GM19455 (cell line): ENCODE data around the gene ARHGEF2.

Experiments used
- ATAC-seq: cut with Tn5 transposase; IDR thresholded peaks from one replicate; pipeline ENCODE4 v1.9.1; 2021; ENCODE audit not compliant: unreplicated experiment

Gene ARHGEF2

DNA sequence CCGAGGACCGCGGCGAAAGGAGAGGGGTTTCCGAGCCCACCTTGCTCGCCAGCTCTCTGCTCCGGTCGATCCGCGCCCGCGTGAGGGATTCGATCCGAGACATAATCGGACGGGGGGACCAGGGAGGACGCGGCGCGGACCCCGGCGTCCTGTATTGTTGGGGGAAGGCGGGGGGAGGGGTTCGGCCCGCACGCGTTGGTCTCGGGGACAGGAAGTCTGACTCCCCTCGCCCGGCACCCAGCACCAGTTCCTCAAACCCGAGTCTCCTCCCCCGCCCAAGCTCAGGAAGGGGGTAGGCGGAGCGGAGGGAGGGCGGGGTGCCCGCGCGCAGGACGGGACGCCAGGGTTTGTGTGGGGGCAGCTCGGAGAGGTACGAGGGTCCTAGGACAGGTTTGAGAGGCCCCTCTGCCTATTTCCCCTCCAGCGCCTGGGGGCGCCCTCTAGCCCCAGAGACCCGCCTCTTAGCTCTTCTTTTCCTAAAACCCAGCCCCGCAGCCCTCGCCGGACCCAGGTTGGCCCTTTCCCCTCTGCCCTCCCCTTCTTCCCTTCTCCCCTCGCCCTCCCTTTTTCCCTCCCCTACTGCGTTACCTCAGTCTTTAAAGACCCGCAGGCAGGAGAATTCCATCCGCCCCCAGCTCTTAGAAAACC, at the start of gene ARHGEF2:
ARHGEF2 (minus strand) TSS at position 223 of the 648 bp plus-strand sequence; CDS start at position 103, 120 bp downstream.
- ATAC-seq = peak; percentile 57

DNA sequence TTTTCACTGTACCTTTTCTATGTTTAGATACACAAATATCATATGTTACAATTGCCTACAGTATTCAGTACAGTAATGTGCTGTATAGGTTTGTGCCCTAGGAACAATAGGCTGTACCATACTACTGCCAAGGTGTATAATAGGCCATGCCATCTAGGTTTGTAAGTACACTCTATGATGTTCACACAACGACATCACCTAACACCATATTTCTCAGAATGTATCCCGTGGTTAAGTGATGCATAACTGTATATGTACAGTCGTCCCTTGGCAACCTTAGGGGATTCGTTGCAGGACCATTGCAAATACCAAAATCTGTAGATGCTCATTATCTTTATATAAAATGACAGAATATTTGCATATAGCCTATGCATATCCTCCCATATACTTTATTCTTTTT, 48.2 kb upstream of the ARHGEF2 start:
- no peak for ATAC-seq

DNA sequence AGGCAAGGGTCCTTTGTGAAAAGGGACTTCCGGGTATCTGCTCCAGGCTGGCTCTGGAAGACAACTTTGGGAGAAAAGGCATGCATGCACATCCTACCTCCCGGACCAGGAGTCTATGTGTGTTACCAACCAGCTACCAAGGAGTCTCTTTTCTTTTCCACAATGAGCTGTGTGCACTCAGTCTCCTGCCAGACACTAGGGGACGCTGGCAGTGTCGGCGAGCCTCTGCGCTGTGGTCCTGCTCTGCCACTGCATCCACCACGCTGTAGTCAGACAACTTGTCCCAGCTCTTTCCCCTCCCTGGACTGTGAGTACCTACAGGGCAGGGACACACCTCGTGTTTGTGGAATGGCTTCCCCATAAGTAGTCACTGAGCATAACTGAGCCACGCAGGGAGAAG, 47.5 kb upstream of the ARHGEF2 start:
- no peak for ATAC-seq

DNA sequence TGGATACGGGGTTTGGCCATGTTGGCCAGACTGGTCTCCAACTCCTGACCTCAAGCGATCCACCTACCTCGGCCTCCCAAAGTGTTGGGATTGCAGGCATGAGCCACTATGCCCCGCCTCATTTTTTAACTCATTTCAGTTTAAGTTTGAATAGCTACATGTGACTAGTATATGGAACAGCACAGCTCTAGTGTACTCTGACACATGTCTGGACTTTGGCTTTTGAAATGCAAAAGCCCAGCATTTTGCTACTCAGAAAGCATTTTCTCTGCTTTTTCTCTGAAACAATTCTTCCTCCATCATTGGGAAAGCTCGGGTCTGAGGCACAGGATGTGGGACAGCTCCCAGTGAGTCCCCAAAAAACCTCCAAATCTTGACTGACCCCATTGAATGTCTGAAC, 46.5 kb upstream of the ARHGEF2 start:
- ATAC-seq = no peak

DNA sequence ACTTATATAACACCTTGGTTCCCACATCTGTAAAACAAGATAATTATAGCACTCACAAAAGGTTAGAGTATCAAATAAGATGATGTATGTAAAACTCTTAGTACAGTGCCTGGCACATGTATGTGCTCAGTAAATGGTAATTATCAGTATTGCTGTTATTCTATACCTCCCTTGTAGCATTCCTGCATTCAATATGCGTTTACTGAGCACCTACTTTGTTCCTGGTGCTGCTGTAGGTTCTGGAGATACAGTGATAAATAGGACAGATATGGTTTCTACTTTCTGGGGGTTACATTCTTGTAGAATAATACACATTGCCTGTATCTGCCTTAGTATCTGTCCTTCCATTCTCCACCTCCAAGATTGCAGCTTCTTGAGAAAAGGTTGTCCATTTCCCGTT, 43.6 kb upstream of the ARHGEF2 start:
- no peak for ATAC-seq

DNA sequence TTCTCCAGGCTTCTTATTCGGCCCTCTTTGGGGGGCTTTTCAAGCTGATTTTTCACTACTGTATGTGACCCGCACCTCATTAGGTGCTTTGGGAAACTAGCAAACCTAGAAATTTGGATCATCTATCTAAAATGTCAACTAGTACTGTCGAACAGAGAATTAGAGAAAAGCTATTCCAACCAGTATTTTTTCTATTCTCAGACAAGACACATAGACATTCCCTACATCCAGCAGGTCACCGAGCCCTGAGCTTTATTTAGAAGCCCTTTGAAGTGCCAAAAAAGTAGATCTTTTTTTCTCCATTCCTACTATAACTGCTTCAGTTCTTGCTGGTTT, 42.7 kb upstream of the ARHGEF2 start:
- no peak for ATAC-seq

DNA sequence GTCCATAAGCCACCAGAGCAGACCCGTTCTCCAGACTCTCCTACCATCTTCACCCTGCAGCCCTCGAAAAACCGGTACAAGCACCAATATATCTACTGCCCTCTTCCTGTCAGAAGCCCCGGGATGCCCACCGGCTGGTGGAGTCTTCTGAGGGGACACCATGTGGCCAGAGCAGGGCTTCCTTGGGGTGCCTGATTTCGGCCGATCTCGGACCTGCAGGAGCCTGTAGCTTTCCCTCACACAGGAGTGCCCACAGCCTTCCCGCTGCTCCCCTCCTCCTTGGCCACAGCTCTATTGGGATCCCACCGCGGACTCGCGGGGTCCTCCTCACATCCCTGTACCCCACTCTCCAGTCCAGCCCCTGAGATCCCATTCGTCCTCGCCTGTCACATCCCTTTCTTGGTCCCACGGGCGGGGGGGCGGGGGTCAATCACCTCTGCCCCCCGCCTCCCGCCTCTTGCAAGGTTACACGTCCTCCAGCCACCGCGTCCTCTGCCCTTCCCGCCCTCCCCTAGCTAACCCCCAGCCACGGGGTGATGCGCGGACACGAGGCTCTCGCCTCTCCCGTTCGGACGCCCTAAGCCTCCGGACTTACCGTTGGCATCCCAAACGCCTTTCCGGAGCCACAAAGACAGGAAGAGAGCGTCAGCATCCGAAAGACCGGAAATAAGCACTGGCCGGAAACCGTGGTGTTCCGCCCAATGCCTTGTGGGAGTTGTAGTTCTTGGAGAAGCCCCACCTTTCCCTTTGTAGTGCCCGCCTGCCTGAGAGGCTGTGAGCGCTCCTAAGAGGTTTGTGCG, 42.1 kb upstream of the ARHGEF2 start, which contains the start of gene SSR2:
SSR2 (minus strand) TSS at position 659 of the 800 bp plus-strand sequence. CDS start 784 bp downstream, outside the sequence.
- ATAC-seq = peak; percentile 99

DNA sequence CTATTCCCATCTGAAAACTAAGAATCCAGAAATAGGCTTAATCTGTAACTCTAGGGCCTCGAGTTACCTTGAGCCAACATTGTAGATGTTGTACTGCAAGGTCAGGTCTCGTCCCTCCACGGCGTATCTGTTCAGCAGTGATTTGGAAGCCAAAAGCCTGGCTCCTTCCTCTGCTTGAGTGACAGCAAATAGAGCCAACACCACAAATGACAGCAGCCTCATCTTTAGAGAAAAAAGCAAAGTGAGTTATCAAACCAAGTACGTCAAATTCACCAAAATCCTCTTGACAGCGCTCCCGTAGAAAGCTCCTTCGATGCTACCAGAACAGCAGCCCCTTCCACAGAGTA, 41.6 kb upstream of the ARHGEF2 start:
- no peak for ATAC-seq

DNA sequence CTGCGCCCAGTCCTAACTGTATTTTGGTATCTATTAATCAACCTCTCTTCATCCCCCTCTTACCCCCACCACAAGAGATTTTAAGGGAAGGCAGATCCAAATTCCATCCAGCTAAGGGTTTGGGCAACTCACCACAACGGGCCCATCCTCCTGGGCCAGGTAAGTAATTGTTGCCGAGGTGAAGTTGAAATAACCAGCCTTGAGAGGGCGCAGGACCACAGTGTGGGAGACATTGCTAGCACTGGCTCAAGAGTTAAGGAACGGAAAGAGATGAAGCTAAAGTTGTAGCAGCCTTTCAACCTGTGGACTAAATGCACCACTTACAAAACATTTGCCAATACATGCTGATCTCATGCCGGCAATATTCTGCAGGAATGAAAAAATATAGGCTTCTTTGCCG, 36.5 kb upstream of the ARHGEF2 start:
- ATAC-seq = no peak

DNA sequence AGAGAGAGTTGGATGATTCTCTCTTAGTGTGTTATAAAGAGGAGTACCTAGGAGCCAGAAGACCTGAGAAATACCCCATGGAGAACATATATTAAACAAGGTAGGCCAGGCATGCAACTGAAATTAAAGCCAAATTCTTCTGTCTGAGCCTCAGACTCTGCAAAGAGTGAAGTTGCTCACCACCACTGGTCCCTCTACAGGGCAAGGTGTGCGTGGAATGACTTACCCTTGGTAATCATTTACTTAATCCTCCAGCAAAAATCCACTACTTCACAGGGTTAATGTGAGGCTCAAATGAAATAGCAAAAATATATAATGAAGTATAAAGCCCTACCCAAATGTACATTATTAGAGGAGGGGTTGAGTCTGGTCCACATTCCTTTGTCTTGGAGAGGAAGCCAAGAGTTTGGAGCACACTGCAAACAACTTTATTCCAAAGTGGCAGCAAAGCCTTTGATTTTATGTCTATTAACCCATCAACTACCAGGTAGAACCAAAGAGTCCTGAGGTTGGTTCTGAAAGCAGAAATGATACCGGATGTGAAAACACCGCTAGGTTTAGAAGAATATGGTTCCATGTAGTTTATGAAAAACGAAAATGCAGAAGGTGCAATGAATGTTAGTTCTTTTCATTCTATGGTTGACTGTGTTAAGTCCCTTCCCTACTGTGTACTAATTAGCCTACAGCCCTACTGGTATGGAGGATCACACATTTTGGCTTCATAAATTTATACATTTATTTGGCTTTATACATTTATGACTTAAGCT, 33.9 kb upstream of the ARHGEF2 start:
- ATAC-seq = peak; percentile 73

DNA sequence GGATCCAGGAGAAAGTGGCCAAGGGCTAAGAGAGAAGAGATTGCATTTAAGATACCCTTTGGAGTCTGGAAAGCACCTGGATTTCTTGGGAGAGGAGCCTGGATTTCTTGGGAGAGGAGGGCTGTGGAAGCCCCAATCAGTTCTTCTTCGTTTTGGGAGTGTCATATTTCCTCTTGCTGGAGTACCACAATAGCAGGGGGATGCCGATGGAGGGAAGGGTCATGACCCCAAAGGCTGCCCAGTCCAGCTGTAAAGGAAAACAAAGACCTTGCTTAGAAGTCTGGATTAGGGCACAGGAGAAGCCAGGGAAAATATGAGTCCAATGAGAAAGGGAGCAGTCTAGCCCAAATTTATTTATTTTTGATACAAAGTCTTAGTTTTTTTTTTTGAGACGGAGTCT, 31.1 kb upstream of the ARHGEF2 start:
- no peak for ATAC-seq

DNA sequence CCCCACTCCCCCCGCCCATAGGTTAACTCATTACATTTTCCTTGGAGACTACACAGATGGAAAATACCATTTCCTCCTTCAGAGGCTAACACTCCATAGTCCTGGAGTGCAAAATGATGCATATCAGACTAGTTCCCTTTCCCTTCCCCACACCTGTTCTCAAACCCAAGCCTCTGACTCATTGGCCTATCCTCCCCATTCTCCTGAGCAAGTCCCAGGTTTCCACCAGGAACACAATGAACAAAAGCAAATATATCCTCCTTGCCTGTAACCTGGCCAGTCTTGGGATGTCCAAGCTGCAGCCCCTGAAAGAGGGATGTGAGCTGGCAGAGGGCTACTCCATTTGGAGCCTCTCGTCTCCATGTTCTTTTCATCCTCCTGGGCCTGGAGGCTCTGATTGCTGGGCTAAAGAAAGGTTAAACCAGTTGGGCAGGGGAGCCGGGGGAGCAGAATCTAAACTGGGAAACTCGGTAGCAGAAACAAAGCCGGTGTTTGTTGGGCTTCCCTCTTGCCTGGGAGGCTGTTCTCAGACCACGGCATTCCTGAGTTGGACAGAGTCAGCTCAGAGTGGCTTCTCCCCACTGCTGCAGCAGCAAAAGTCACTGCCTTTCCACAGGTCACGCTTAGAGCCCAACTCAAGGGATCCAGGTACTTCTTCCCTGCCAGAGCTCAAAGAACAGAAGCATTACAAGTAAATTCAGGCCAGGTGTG, 28.5 kb upstream of the ARHGEF2 start:
- no peak for ATAC-seq

DNA sequence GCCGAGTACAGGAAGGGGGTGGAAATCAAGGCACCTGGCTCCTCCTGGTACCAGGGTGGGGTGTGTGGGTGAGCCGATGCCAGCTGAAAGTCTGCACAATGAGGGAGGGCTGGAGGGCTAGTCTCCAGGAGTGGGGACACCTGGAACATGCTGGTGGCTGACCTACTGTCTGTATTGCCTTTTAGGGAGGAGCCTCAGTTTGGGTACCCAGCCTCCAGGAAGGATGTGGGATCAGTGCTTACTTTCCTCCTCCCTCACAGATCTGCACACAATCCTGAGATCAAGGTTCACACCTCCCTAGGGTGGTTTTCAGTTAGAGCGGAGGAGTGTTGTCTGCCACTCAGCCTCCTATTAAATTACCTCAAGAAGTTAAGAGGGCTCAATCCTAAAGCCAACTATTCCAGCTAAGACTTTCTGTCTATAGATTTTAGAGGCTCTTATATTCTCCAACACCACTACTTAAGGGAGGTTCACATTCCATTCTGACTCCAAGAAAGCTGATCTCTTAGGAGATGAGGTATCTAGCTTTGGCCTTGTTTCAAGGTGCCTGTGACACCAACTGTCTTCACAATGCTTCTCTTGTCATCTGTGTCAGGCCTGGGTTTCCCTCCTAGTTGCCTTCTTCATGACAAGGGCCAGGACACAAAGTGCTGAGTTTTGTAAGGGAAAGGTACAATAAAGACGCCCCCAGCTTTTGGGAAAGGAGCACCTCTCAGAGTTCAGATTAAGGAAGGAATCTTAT, 26.7 kb upstream of the ARHGEF2 start:
- no peak for ATAC-seq

DNA sequence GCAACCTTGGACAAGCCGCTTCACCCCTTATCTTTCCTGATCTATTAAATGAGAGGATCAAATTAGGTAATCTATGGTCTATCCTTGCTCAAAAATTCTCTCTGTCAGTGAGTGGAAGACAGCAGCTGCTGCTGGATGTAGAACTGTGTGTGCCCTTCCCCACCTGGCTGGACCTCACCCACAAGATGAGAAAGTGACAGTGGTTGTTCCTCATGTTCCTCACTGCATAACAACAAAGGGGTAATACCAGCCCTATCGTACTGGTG, 25.5 kb upstream of the ARHGEF2 start:
- no peak for ATAC-seq

DNA sequence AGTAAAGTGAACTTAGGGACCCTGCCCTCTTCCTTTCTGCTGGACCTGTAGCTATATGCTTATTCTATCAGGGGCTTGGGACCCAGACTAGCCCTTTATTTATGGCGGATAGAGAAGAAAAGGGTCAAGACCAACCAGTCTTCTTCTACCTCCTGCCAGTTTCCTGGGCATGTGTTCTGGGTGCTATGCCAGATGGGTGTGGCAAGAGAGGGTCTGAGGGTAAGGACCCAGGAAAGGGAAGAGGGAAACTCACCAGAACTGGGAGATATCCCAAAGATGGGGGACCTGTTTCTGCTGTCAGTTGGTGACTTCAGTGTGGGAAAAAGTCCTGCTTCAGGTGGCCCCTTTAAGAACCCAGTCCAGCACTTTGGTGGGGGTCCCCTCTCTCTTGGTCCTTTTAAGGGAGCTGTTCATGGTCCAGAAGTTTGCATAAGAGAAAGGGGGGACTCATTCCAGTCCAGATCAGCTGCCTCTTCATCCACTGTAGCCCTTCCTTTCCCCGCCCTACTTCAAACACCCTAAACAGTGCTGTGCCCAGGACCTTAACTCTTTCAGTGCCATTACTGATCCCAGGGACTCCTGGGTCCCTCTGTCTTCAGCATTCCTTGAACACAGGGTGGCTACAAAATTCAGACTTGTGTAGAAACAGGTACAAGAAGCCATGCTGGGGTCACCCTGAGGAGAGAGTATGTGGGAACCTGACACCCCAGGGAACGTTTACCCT, 24.0 kb upstream of the ARHGEF2 start:
- no peak for ATAC-seq

DNA sequence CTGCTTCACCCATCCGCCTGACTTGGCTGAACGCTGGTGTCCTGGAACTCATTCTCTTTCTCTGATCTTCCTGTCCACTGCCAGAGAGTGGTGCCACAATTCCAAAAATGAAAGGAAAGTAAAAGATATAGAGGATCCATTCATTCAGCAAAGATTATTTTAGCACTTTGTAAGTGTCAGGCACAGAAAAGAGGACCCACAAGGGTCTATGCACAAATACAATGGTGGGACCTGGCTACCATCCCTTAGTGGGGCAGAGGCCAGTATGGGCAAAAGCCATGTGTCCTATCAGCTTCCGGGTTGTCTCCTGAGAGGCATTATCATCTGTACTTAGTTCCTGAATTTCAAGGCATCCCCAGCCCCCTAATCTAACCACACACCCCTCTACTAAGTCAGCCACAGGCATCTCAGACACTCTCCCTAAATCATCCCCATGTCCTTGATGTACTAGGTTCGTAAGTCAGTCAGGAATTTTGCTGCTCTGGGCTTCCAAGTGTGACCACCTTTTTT, 23.4 kb upstream of the ARHGEF2 start:
- ATAC-seq = no peak

DNA sequence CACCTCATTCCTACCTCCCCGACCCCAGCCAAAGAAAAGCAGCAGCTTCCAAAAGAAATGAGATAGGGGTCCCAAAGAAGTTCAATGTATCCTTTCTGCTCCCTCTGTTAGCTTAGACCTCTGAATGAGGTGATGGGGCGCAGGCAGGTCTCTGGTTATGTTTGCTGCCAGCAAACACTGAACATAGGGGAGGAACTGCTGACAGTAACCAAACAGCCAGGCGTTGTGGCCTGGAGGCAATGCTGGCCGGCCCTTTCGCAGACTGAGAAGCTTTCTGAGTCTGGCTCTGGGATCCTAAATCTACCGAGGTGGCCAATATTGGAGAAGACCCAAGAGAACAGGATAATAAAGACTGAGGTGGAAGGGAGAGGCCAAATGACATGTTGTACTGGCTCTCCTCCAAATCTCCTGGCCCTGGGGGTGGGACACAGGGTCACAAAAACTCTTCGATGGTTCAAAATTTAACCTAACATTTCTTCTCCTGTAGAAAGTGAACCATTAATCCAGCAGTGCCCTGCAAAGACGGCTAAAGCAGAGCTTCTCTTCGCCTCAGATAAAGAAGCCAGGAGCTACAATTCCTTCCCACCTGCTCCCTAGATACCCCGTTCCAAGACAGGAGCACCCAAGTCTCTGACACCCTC, 22.8 kb upstream of the ARHGEF2 start:
- ATAC-seq = no peak

DNA sequence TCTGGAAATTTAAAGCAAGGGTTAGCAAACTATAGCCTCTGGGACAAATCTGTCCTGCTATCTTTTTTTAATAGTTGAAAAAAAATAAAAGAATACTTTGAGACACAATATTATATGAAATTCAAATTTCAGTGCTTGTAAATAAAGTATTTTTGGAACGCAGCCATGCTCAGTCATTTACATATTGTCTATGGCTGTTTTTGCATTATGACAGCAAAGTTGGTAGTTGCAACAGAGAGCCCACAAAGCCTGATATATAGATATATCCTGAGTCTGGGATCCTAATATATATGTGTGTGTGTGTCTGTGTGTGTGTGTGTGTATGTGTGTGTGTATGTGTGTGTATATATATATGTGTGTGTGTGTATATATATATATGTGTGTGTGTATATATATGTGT, 21.6 kb upstream of the ARHGEF2 start:
- ATAC-seq = no peak

DNA sequence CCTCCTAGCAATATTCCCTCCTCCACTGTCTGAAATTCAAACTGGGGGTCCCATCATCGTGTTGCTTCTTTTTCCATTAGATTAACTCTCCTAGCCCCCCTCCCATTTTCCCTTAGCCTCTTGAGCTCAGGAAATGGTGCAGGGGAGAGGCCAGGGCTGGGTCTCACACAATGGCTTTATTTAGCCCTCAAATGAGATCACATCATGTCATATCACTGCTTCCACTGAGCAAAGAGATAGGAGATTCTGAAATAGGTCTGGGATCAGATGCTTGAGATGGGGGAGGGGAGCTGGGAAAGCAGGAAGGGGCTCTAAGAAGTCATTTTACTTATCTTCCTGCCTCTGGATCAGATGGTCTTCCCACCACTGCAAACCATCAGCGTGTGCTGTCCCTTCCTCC, 17.8 kb upstream of the ARHGEF2 start:
- no peak for ATAC-seq

DNA sequence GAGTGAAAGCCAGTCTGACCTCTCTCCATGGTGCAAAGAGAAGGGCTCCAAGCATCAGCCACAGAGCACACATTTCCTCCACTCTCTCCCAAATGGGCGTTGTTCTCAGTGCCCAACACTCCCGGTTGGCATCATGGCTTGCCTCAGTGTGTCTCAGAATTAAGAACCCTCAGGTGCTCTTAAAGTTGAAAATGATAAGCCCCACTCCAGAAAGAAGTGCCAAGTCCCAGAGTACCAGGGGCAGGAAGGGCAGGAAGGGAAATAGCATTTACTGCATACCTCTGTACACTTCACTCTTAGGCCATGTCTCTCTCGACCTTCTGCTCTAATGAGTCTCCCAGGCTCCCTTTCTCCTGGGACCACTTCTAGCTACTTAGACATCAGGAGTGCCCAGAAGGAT, 15.2 kb upstream of the ARHGEF2 start:
- ATAC-seq = no peak
